ENCODE data around the gene ZMIZ1.

Gene ZMIZ1

GRCh38 chr10:79050896-79051555 is 17.7 kb upstream of the ZMIZ1 start:
- DNase-seq (ENCODE audit: low read depth) = no peak

- no peak for DNase-seq (ENCODE audit: low read depth)
Measured at GRCh38 chr10:79051766-79052165, 17.0 kb upstream of the ZMIZ1 start.

DNA sequence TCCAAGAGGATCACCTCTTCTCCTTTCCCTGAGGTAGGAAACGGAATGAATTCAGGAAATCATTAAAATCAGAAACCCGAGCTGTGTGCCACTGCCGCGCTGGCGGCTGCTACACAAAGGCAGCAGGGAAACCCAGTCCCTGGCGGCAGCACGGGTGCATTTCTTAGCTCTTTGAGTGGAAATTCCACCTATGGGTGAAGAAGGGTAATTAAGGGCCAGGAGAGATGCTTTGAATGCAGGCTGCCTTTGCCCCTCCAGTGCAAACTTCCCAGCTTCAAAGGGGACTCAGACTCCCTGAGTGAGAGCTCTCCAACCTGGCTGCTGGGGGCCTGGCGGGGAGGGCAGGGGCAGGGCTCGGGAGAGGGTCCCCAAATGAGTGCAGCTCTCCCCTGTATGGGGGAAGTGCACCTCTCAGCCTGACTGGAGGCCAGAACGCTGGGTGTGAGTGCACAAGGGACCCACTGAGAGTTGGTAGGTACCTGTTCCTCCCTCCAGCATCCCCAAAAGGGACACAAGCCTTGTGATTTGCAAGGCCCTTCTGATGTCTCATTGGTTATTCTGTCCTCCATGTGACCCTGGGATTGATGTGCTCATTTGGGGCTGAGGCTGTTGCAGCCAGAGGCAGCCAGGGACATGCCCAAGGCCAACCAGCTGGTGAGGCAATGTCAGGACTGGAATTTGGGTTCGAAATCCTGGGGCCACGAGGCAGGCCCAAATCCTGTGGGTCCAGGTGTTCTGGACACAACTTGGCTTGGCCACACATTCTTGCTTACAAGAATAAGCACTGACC is 16.3 kb upstream of the ZMIZ1 start:
- DNase-seq (ENCODE audit: low read depth) = peak; percentile 22

GRCh38 chr10:79053081-79053434 is 15.7 kb upstream of the ZMIZ1 start:
- no peak for DNase-seq (ENCODE audit: low read depth)

- no peak for DNase-seq (ENCODE audit: low read depth)
Measured at GRCh38 chr10:79053481-79054202, 15.1 kb upstream of the ZMIZ1 start.

- DNase-seq (ENCODE audit: low read depth) = no peak
Measured at GRCh38 chr10:79054203-79055099, 14.3 kb upstream of the ZMIZ1 start.

DNA sequence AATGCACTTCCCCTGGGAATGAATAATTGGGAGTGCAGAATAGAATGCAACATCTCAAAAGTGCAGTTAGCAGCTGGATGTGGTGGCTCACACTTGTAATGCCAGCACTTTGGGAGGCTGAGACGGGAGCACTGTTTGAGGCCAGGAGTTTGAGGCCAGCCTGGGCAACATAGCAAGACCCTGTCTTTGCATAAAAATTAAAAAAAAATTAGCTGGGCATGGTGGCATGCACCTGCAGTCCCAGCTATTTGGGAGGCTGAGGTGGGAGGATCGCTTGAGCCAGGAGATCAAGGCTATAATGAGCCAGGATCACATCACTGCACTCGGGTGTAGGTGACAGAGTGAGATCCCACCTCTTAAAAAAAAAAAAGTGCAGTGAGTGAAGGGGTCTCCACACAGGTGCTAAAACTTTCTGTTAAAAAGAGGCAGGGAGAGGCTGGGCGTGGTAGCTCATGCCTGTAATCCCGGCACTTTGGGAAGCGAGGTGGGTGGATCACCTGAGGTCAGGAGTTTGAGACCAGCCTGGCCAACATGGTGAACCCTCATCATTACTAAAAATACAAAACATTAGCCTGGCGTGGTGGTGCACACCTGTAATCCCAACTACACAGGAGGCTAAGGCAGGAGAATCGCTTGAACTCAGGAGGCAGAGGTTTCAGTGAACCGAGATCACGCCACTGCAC is 13.5 kb upstream of the ZMIZ1 start:
- no peak for DNase-seq (ENCODE audit: low read depth)

GRCh38 chr10:79055892-79056291 is 12.9 kb upstream of the ZMIZ1 start:
- no peak for DNase-seq (ENCODE audit: low read depth)

DNA sequence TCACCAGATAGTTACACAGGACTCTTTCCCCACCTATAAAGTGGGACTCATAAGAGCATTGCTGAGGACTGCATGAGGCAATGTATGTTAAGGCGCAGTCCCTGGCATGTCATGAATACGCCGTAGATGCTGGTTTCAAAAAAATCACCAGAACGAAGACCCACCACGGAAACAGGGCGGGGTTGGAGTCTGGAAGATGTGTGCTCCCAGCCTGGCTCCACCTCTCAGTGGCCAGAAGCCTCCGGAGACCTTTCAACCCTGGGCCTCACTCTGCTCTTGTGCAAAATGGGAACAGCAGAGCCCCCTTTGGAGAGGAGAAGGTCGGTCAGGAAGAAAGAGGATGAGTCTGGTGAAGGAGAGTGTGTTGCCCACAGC is 12.4 kb upstream of the ZMIZ1 start:
- DNase-seq (ENCODE audit: low read depth) = no peak

GRCh38 chr10:79056736-79057391 is 11.9 kb upstream of the ZMIZ1 start:
- no peak for DNase-seq (ENCODE audit: low read depth)

- no peak for DNase-seq (ENCODE audit: low read depth)
Measured at GRCh38 chr10:79057481-79058275, 11.1 kb upstream of the ZMIZ1 start.

- no peak for DNase-seq (ENCODE audit: low read depth)
Measured at GRCh38 chr10:79058899-79059841, 9.6 kb upstream of the ZMIZ1 start.

DNA sequence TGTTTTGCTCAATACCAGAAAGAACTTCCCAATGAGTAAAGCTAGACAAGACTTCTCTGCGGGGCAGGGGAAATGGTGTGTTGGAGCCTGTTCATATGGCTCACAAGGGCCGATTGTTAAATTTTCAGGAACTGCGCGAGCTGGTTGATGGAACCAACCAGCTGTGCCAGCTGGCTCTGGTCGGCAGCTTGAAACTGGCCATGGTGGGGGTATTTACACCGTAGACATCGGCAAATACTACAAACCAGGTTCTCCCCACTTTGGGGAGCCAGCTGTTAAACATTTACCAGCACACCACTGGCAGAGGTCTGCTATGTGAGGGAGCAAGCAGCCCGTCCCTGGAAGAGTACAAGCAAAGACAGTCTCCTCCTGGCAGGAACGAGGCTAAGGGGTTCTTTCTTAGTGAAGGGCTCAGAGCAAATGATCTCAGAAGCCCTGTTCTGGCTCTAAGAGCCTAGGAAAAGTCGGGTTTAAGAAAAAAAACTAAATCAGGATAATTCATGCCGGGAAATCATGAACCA is 8.8 kb upstream of the ZMIZ1 start:
- DNase-seq (ENCODE audit: low read depth) = no peak

DNA sequence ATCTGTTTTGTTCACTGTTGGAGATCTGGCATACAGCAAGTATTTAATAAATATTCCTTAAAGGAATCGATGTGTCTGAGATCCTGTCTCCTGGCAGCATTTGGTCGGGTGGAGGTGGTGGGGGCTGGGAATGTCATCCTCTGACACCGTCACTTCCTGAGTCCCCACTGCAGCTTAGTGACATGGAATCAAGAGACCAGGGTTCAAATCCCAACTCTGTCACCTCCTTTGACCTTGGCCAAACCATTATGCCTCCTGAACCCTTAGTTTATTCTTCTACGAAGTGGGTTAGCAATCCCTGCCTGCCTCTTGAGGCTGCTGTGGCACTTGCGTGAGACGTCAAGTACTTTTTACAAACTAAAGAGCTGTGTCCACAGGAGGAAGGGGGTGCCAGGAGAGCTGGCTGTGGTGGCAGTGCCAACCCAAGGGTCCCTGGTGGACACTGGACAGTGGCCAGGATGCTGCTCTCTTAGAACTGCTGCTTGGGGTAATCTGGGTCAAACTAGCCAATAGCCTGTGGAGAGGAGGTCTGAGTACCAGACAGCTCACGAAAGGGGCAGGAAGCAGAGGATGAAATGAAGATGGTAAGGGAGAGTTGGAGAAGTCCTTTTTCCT is 8.0 kb upstream of the ZMIZ1 start:
- DNase-seq (ENCODE audit: low read depth) = no peak

GRCh38 chr10:79061441-79062315 is 7.1 kb upstream of the ZMIZ1 start:
- DNase-seq (ENCODE audit: low read depth) = no peak

GRCh38 chr10:79063071-79063491 is 5.7 kb upstream of the ZMIZ1 start:
- DNase-seq (ENCODE audit: low read depth) = no peak

All from iris pigment epithelial cell (primary cell).